AML-193 (cell line): Measurements from ENCODE around the gene PIGS.
A peak's percentile ranks its signal among the peaks of the same experiment; 100 is the strongest.
"Not testable (repeated sequence)": the region's sequence is repeated elsewhere in the genome, so short reads cannot be mapped to it uniquely, and the experiment has no call there.

Experiments
- DNase-seq, 2 experiments: peaks; one replicate each; lab custom pipeline; 2025; lab: John Stamatoyannopoulos, UW

PIGS gene

GRCh38 chr17:28529013-28529400 lies 42.3 kb downstream of the PIGS start:
- no peak for DNase-seq

- DNase-seq = no peak
These were observed 42.9 kb downstream of the PIGS start for GRCh38 chr17:28528327-28529012.

GRCh38 chr17:28527859-28528258 lies 43.5 kb downstream of the PIGS start:
- DNase-seq = no peak

- no peak for DNase-seq
These were observed 44.1 kb downstream of the PIGS start for GRCh38 chr17:28527181-28527681.

GRCh38 chr17:28526381-28526780 lies 44.9 kb downstream of the PIGS start:
- no peak for DNase-seq

GRCh38 chr17:28524476-28525424 lies 46.6 kb downstream of the PIGS start:
- DNase-seq = no peak

GRCh38 chr17:28523876-28524275 lies 47.4 kb downstream of the PIGS start:
- DNase-seq = no peak

GRCh38 chr17:28523186-28523585 lies 48.1 kb downstream of the PIGS start:
- DNase-seq = no peak

GRCh38 chr17:28522281-28522680 lies 49.0 kb downstream of the PIGS start:
- not testable (repeated sequence) for DNase-seq

- no peak for DNase-seq
These were observed 49.8 kb downstream of the PIGS start for GRCh38 chr17:28521311-28522085.

GRCh38 chr17:28520687-28521086 lies 50.6 kb downstream of the PIGS start:
- no peak for DNase-seq

GRCh38 chr17:28519236-28519635 lies 52.1 kb downstream of the PIGS start:
- DNase-seq = no peak

GRCh38 chr17:28518578-28518977 lies 52.7 kb downstream of the PIGS start:
- DNase-seq = no peak

GRCh38 chr17:28518132-28518531 lies 53.2 kb downstream of the PIGS start:
- DNase-seq = peak; percentile 35

GRCh38 chr17:28515518-28515917 lies 55.8 kb downstream of the PIGS start:
- no peak for DNase-seq

GRCh38 chr17:28514561-28515002 lies 56.7 kb downstream of the PIGS start:
- no peak for DNase-seq

- DNase-seq = no peak
These were observed 57.8 kb downstream of the PIGS start for GRCh38 chr17:28513476-28513875.

GRCh38 chr17:28511858-28512461 lies 59.4 kb downstream of the PIGS start:
- DNase-seq = no peak

- DNase-seq = peak in 1 of 2 experiments; percentile 16
These were observed 61.5 kb downstream of the PIGS start for GRCh38 chr17:28509789-28510188.

GRCh38 chr17:28508211-28508724 lies 63.1 kb downstream of the PIGS start:
- no peak for DNase-seq

- DNase-seq = no peak
These were observed 63.6 kb downstream of the PIGS start for GRCh38 chr17:28507567-28508203.
